GM21367 (cell line): Measurements from ENCODE around the gene NRCAM.
"Not testable (repeated sequence)": the region's sequence is repeated elsewhere in the genome, so short reads cannot be mapped to it uniquely, and the experiment has no call there.

Experiments used
- ATAC-seq: cut with Tn5 transposase; IDR thresholded peaks from one replicate; pipeline ENCODE4 v1.9.1; 2021; ENCODE audit not compliant: unreplicated experiment

The NRCAM gene

GRCh38 chr7:108286290-108286904 is 169.8 kb downstream of the NRCAM start:
- ATAC-seq, result no peak

DNA sequence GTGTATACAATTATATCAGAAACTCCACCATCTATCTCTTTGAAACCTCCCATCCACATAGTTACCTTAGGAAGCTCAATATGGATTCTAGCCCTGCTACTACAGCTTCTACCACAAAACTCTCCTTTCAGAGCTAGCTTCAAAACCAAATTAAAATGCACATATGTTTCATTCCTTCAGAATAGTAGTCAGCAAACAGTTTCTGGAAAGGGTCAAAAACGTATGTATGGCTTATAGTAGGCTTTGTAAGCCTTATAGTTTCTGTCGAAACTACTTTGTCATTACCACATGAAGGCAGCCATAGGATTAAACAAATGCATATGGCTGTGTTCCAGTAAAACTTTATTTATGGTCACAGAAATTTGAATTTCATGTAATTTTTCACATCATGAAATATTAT is 170.5 kb downstream of the NRCAM start:
- no peak for ATAC-seq

DNA sequence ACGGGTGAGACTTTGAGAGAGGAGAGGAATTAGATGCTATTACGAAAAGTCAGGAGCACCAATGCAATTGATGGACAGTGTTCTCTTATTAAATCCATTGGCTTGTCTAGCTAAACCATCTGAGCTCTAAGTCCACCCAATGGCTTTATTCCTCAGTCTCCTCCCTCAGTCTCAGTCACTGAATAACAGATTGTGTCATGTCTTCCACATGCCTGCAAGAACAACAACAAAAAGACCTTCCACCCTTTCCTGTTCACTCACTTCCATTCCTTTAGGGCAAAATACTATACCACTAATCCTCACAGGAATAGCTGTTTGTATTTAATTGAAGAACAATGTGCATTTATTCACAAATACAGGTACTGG is 171.2 kb downstream of the NRCAM start:
- ATAC-seq, result no peak

- ATAC-seq, result no peak
Measured at GRCh38 chr7:108284349-108285002, 171.8 kb downstream of the NRCAM start.

DNA sequence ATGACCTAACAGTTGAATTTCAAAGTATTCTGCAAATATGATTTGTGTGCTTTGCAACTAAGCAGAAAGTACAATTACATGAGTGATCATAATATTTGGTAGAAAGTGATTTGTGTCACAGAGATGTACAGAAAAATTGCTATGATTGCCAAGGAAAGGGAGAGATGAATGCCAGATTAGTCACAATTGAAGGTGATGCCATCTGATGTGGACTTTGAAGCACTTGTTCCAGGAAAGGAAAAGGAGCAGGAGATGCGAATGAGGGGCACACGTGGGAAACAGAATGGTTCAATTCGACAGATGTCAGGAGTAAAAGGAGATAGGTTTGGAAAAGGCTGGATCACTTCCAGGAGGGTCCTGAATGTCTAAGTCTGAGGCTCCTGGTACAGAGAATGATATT is 173.0 kb downstream of the NRCAM start:
- ATAC-seq, result no peak

- ATAC-seq, result no peak
Measured at GRCh38 chr7:108282427-108282996, 173.7 kb downstream of the NRCAM start.

- ATAC-seq, result no peak
Measured at GRCh38 chr7:108280136-108280535, 176.1 kb downstream of the NRCAM start.

DNA sequence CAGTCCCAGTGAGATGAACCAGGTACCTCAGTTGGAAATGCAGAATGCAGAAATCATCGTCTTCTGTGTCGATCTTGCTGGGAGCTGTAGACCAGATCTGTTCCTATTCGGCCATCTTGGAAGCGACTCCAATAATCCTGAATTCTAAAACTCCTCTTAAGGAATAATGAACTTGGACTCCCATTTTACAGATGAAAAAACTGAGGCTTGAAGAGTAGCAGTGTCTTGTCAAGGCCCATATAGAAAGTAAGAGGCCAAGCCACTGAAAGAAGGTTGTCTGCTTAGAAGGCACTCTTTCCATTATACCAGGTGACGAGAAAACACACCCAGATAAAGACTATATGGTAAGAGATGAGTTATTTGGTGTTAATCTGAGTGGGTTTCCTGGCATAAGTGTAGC is 177.5 kb downstream of the NRCAM start:
- ATAC-seq, result no peak

DNA sequence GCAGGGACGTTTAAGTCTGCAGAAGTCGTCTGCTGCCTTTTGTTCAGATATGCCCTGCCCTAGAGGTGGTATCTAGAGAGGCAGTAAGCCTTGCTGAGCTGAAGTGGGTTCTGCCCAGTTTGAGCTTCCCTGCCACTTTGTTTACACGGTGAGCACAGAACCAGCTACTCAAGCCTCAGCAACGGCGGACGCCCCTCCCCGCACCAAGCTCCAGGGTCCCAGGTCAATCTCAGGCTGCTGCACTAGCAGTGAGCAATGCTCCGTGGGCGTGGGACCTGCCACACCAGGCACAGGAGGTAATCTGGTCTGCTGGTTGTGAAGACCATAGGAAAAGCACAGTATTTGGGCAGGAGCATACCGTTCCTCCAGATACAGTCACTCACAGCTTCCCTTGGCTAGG is 178.0 kb downstream of the NRCAM start:
- ATAC-seq, result no peak

DNA sequence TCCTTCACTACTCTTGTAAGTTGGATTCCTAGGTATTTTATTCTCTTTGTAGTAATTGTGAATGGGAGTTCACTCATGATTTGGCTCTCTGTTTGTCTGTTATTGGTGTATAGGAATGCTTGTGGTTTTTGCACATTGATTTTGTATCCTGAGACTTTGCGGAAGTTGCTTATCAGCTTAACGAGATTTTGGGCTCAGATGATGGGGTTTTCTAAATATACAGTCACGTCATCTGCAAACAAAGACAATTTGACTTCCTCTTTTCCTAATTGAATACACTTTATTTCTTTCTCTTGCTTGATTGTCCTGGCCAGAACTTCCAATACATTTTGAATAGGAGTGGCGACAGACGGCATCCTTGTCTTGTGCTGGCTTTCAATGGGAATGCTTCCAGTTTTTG is 181.8 kb downstream of the NRCAM start:
- not testable (repeated sequence) for ATAC-seq

DNA sequence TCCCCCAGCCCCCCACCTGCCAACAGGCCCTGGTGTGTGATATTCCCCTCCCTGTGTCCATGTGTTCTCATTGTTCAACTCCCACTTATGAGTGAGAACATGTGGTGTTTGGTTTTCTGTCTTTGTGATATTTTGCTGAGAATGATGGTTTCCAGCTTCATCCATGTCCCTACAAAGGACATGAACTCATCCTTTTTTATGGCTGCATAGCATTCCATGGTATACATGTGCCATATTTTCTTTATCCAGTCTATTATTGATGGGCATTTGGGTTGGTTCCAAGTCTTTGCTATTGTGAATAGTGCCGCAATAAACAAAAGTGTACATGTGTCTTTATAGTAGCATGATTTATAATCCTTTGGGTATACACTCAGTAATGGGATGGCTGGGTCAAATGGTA is 183.3 kb downstream of the NRCAM start:
- ATAC-seq, result not testable (repeated sequence)

GRCh38 chr7:108270385-108271015 is 185.7 kb downstream of the NRCAM start:
- ATAC-seq, result peak; percentile 51

GRCh38 chr7:108268200-108268820 is 187.9 kb downstream of the NRCAM start:
- no peak for ATAC-seq

GRCh38 chr7:108267615-108268014 is 188.6 kb downstream of the NRCAM start:
- no peak for ATAC-seq

DNA sequence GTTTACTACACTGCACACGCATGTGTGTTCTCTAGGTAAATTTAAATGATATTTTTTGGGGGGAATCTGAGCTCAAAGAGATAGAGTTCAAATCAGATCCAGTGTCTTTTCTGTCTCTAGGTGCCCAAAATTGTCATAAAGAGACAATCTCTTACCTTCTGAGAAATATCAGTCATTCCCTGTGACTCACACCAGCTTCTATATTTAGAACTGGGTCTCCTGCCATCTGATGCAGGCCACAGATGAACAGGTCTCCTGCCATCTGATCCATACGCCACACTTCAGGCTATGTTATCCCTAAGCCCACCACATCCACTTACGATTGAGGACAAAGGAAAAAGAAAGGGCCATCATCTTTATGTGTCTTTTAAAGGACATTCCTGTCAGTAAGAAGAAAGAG is 189.7 kb downstream of the NRCAM start:
- ATAC-seq, result no peak

DNA sequence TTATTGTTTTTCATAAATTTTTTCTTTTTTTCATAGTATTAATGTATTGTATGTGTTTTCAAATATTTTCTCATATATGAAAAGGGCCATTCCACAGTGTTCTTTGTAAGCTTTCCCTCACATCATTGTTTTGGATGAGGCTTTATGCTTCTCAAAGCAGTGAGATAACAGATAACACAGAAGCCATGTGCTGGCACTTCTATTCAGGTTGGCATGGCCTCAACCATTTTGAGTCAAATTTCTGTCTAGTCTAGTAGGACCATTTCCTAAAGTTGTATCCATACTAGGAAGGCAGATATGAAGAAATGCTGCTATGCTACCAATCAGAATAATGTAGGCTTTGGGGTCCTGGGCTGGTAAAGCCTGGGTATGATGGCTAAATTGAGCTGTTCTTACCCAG is 190.2 kb downstream of the NRCAM start:
- ATAC-seq, result no peak

- ATAC-seq, result no peak
Measured at GRCh38 chr7:108265007-108265406, 191.2 kb downstream of the NRCAM start.

- ATAC-seq, result no peak
Measured at GRCh38 chr7:108263425-108263824, 192.8 kb downstream of the NRCAM start.

- ATAC-seq, result no peak
Measured at GRCh38 chr7:108261560-108262255, 194.5 kb downstream of the NRCAM start.

DNA sequence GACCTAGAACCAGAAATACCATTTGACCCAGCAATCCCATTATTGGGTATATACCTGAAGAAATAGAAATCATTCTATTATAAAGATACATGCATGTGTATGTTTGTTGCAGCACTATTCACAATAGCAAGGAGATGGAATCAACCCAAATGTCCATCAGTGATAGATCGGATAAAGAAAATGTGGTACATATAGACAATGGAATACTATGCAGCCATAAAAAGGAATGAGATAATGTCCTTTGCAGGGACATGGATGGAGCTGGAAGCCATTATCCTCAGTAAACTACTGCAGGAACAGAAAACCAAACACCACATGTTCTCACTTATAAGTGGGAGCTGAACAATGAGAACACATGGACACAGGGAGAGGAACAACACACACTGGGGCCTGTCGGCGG is 196.8 kb downstream of the NRCAM start:
- ATAC-seq, result not testable (repeated sequence)

GRCh38 chr7:108257954-108258353 is 198.3 kb downstream of the NRCAM start:
- ATAC-seq, result no peak
